OCI-LY1 (cell line): ENCODE results near the gene SEMA3B.

Experiments
- EZH2 ChIP-seq: fragments of 200-600 bp; sonication (generic), shearing (Covaris generic); IDR thresholded peaks from 2 replicates; pipeline ENCODE4 v1.8.0; 2017; ENCODE audit warnings: borderline replicate concordance, mixed run types, mild to moderate bottlenecking, antibody characterized with exemption, low read length, moderate library complexity, mixed read lengths
- TF ChIP-seq, protein P1 (sequence below): fragments of 200-600 bp; sonication (generic), shearing (Covaris generic); IDR thresholded peaks from 2 replicates; pipeline ENCODE4 v1.5.1; 2017; ENCODE audit warnings: mild to moderate bottlenecking, antibody characterized with exemption, low read length, moderate library complexity, mixed read lengths

- TF ChIP-seq, protein P1, sequence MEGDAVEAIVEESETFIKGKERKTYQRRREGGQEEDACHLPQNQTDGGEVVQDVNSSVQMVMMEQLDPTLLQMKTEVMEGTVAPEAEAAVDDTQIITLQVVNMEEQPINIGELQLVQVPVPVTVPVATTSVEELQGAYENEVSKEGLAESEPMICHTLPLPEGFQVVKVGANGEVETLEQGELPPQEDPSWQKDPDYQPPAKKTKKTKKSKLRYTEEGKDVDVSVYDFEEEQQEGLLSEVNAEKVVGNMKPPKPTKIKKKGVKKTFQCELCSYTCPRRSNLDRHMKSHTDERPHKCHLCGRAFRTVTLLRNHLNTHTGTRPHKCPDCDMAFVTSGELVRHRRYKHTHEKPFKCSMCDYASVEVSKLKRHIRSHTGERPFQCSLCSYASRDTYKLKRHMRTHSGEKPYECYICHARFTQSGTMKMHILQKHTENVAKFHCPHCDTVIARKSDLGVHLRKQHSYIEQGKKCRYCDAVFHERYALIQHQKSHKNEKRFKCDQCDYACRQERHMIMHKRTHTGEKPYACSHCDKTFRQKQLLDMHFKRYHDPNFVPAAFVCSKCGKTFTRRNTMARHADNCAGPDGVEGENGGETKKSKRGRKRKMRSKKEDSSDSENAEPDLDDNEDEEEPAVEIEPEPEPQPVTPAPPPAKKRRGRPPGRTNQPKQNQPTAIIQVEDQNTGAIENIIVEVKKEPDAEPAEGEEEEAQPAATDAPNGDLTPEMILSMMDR, result no peak
- TF ChIP-seq EZH2, result no peak
Observed at GRCh38 chr3:50221051-50221410, 47.9 kb upstream of the SEMA3B start.
